WERI-Rb-1 (cell line): ENCODE results near the gene GLIS1.

Experiments used
- DNase-seq: peaks from one replicate; pipeline ENCODE4 v3.0.0-alpha.2; 2020
- H3K27ac ChIP-seq: fragments of 250-450 bp; sonication (Bioruptor Pico); 2 replicates; pipeline ENCODE4 v1.5.1; 2020; ENCODE audit warnings: mild to moderate bottlenecking, moderate library complexity
- H3K27me3 ChIP-seq: fragments of 250-450 bp; sonication (Bioruptor Pico); 2 replicates; pipeline ENCODE4 v1.5.1; 2021; ENCODE audit warnings: mild to moderate bottlenecking, low read depth, moderate library complexity; ENCODE audit not compliant: insufficient read depth, severe bottlenecking
- H3K36me3 ChIP-seq: fragments of 250-450 bp; sonication (Bioruptor Pico); 2 replicates; pipeline ENCODE4 v1.5.1; 2020; ENCODE audit warnings: mild to moderate bottlenecking, moderate library complexity
- H3K4me3 ChIP-seq: 2 replicates; pipeline ENCODE4 v1.5.1; 2011; ENCODE audit warnings: low read depth, mild to moderate bottlenecking, control low read depth, low read length
- H3K9me3 ChIP-seq: fragments of 250-450 bp; sonication (Bioruptor Pico); 2 replicates; pipeline ENCODE4 v1.5.1; 2021; ENCODE audit warnings: mild to moderate bottlenecking, moderate library complexity; ENCODE audit not compliant: severe bottlenecking
- CTCF ChIP-seq: IDR thresholded peaks from 2 replicates; pipeline ENCODE4 v1.5.1; 2011; ENCODE audit warnings: low read depth, mild to moderate bottlenecking, control low read depth, inconsistent platforms, low read length

Gene GLIS1

GRCh38 chr1:53579221-53580008 lies 159.5 kb downstream of the GLIS1 start:
- peak; percentile 4 for DNase-seq
- H3K27me3 ChIP-seq: no peaks in the 10 kb centered on the region
- no peaks in the 10 kb centered on the region for H3K36me3 ChIP-seq
- TF ChIP-seq CTCF: no peak
- H3K27ac ChIP-seq: no peak overlapping the region
- H3K9me3 ChIP-seq: no peaks in the 10 kb centered on the region
- H3K4me3 ChIP-seq: no peak overlapping the region

- Histone ChIP-seq H3K4me3 (no peak overlapping the region), H3K27me3 (no peaks in the 10 kb centered on the region), H3K27ac (no peak overlapping the region), H3K36me3 (no peaks in the 10 kb centered on the region), H3K9me3 (no peaks in the 10 kb centered on the region)
- DNase-seq: peak; percentile 1
- no peak for TF ChIP-seq CTCF
These were observed 160.6 kb downstream of the GLIS1 start for GRCh38 chr1:53578358-53578757.

GRCh38 chr1:53577761-53578100 lies 161.2 kb downstream of the GLIS1 start:
- H3K4me3 ChIP-seq: no peak overlapping the region
- peak; percentile 2 for DNase-seq

GRCh38 chr1:53576866-53577760 lies 161.9 kb downstream of the GLIS1 start:
- Histone ChIP-seq H3K27ac (no peak overlapping the region), H3K4me3 (no peak overlapping the region), H3K9me3 (no peaks in the 10 kb centered on the region), H3K27me3 (no peaks in the 10 kb centered on the region), H3K36me3 (no peaks in the 10 kb centered on the region)
- peak; percentile 12 for DNase-seq
- TF ChIP-seq CTCF: peak; percentile 24; the same call in 1 of the 2 replicates

More at GRCh38 chr1:53577761-53578100, 161.2 kb downstream of the GLIS1 start:
- TF ChIP-seq CTCF: no peak
- Histone ChIP-seq H3K27me3 (no peaks in the 10 kb centered on the region), H3K27ac (no peak overlapping the region), H3K36me3 (no peaks in the 10 kb centered on the region), H3K9me3 (no peaks in the 10 kb centered on the region)

GRCh38 chr1:53576381-53576801 lies 162.6 kb downstream of the GLIS1 start:
- peak; percentile 44 for DNase-seq
- H3K27ac ChIP-seq: no peak overlapping the region
- no peaks in the 10 kb centered on the region for H3K27me3 ChIP-seq
- no peak for TF ChIP-seq CTCF
- no peaks in the 10 kb centered on the region for H3K36me3 ChIP-seq
- no peak overlapping the region for H3K4me3 ChIP-seq
- no peaks in the 10 kb centered on the region for H3K9me3 ChIP-seq
